ENCODE results near the gene SLC44A2. TPM values are rescaled to one million over a fixed set of nuclear protein-coding genes. Genes with fewer than 3 reads are reported as not detected.

The SLC44A2 gene
- total and polyA plus RNA-seq, 9 donors: 64.6 to 153 (median 142) TPM

DNA sequence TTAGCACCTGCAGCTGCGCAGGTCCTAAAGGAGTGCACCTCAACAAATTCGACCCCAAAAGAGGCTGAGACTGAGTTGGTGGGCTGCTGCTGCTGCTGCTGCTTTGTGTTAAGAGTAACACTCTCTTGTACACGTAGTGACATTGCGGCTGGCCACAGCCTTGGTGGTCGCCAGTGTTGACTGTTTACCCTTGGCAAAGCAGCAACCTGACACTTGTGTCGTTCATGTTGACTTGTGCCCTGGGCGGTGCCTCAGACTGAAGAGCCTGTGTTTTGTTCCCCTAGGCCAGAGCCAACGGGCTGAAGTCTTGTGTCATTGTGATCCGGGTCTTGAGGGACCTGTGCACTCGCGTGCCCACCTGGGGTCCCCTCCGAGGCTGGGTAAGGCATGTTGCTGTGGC, 53.5 kb downstream of the SLC44A2 start:
- DNase-seq: no peak
- no peak overlapping the region for H3K27ac ChIP-seq (ENCODE audit: low read length)
- no peaks in the 10 kb centered on the region for H3K9me3 ChIP-seq (replicated peaks; ENCODE audit: control insufficient read depth, low read depth, low read length)
- no peaks in the 10 kb centered on the region for H3K27me3 ChIP-seq (ENCODE audit: control insufficient read depth, insufficient read depth, low read length)
- 88% methylated on average over 12 of the region's 12 CpGs for WGBS (ENCODE audit: insufficient coverage)
- H3K4me1 ChIP-seq (ENCODE audit: control insufficient read depth, insufficient read depth, low read length): no peaks in the 10 kb centered on the region
- H3K4me3 ChIP-seq (ENCODE audit: low read length): no peak overlapping the region
- H3K36me3 ChIP-seq (ENCODE audit: control insufficient read depth, insufficient read depth, low read length): peaks cover 86% of the 10 kb centered on the region

- no peak overlapping the region for H3K4me3 ChIP-seq (ENCODE audit: low read length)
- H3K27me3 ChIP-seq (ENCODE audit: control insufficient read depth, insufficient read depth, low read length): no peaks in the 10 kb centered on the region
- no peak for DNase-seq
- H3K4me1 ChIP-seq (ENCODE audit: control insufficient read depth, insufficient read depth, low read length): no peaks in the 10 kb centered on the region
- no peak overlapping the region for H3K27ac ChIP-seq (ENCODE audit: low read length)
- peaks cover 89% of the 10 kb centered on the region for H3K36me3 ChIP-seq (ENCODE audit: control insufficient read depth, insufficient read depth, low read length)
- H3K9me3 ChIP-seq (replicated peaks; ENCODE audit: control insufficient read depth, low read depth, low read length): no peaks in the 10 kb centered on the region
- 98% methylated on average over 13 of the region's 18 CpGs for WGBS (ENCODE audit: insufficient coverage)
These were observed 54.4 kb downstream of the SLC44A2 start for GRCh38 chr19:10679743-10680142.

DNA sequence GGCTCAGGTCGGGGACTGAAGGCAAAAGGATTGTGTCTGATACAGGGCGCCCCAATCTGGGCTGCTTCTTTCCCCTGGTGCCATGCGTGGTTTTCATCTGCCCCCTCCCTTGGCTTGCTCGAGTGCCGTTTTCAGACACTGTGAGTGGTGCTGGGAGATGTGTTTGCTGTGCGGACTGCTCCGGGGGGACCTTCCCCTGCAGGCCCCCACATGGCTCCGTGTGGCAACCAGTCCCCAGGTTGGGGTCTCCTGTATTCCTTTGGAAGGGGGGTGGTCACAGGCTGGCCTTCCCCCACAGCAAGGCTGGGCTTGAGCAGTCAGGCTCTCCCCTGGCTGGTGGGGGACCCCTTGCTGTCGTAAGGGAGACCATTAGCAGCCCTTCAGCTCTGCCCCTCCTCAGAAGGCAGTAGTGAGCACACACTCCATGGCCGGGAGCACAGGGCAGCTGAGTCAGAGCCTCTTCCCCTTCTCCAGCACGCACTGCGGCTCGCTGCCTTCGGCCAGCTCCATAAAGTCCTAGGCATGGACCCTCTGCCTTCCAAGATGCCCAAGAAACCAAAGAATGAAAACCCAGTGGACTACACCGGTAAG, 55.3 kb downstream of the SLC44A2 start:
- WGBS (ENCODE audit: insufficient coverage): 94% methylated on average over 8 of the region's 15 CpGs
- no peaks in the 10 kb centered on the region for H3K9me3 ChIP-seq (replicated peaks; ENCODE audit: control insufficient read depth, low read depth, low read length)
- no peak overlapping the region for H3K27ac ChIP-seq (ENCODE audit: low read length)
- no peak for DNase-seq
- H3K27me3 ChIP-seq (ENCODE audit: control insufficient read depth, insufficient read depth, low read length): no peaks in the 10 kb centered on the region
- H3K36me3 ChIP-seq (ENCODE audit: control insufficient read depth, insufficient read depth, low read length): peaks cover 91% of the 10 kb centered on the region
- H3K4me1 ChIP-seq (ENCODE audit: control insufficient read depth, insufficient read depth, low read length): no peaks in the 10 kb centered on the region
- no peak overlapping the region for H3K4me3 ChIP-seq (ENCODE audit: low read length)

DNA sequence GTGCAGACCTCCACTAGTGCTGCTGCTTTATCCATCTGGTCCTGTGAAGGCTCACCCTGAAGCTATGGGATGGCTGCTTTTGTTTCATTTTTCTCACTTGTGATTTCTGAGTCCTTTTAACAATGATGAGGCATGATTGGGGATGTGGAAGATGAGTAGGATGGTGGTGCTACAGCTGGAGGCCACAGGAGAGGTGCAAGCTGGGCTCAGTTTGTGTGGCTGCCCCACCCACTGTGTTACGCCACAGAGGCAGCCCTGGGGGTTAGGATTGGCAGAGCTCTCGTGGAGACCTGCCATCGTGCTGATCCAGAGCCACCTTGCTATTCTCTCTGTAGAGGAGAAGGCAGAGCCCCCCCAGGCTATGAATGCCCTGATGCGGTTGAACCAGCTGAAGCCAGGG, 56.3 kb downstream of the SLC44A2 start:
- no peaks in the 10 kb centered on the region for H3K4me1 ChIP-seq (ENCODE audit: control insufficient read depth, insufficient read depth, low read length)
- H3K36me3 ChIP-seq (ENCODE audit: control insufficient read depth, insufficient read depth, low read length): peaks cover 97% of the 10 kb centered on the region
- DNase-seq: no peak
- H3K27me3 ChIP-seq (ENCODE audit: control insufficient read depth, insufficient read depth, low read length): no peaks in the 10 kb centered on the region
- H3K27ac ChIP-seq (ENCODE audit: low read length): no peak overlapping the region
- no peak overlapping the region for H3K4me3 ChIP-seq (ENCODE audit: low read length)
- no peaks in the 10 kb centered on the region for H3K9me3 ChIP-seq (replicated peaks; ENCODE audit: control insufficient read depth, low read depth, low read length)
- 75% methylated on average over 4 of the region's 4 CpGs for WGBS (ENCODE audit: insufficient coverage)

DNA sequence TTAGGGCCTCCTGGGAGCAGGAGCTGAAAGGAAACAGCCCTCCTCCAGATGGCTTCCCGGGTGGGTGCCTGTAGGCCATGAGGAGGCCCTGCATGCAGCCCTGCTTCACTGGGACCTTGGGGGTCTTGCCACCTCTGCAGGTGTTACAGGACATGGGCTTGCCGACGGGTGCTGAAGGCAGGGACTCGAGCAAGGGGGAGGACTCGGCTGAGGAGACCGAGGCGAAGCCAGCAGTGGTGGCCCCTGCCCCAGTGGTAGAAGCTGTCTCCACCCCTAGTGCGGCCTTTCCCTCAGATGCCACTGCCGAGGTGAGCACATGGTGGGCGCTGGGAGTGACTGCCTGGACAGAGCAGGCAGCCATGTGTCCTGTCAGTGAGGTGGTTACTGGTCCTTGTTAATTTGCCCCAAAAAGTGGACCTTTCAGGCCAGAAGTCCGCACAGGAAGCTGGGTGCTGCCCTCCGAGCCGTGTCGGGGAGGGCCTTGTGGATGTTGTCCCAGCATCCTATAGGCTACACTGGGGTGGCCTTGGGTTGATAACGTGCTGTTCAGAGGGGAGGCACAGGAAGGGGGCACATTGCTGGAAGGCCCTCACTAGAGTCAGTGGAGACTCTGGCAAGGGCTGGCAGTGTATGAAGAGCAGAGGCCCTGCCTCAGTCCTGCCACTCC, 57.2 kb downstream of the SLC44A2 start:
- Histone ChIP-seq H3K9me3 (replicated peaks; ENCODE audit: control insufficient read depth, low read depth, low read length) (no peaks in the 10 kb centered on the region), H3K4me1 (ENCODE audit: control insufficient read depth, insufficient read depth, low read length) (no peaks in the 10 kb centered on the region), H3K4me3 (ENCODE audit: low read length) (no peak overlapping the region), H3K36me3 (ENCODE audit: control insufficient read depth, insufficient read depth, low read length) (peaks cover 97% of the 10 kb centered on the region), H3K27ac (ENCODE audit: low read length) (no peak overlapping the region), H3K27me3 (ENCODE audit: control insufficient read depth, insufficient read depth, low read length) (no peaks in the 10 kb centered on the region)
- no peak for DNase-seq
- WGBS (ENCODE audit: insufficient coverage): 87% methylated on average over 15 of the region's 15 CpGs

GRCh38 chr19:10683064-10683426, 57.7 kb downstream of the SLC44A2 start:
- Histone ChIP-seq H3K27me3 (ENCODE audit: control insufficient read depth, insufficient read depth, low read length) (no peaks in the 10 kb centered on the region), H3K36me3 (ENCODE audit: control insufficient read depth, insufficient read depth, low read length) (peaks cover 97% of the 10 kb centered on the region), H3K9me3 (replicated peaks; ENCODE audit: control insufficient read depth, low read depth, low read length) (no peaks in the 10 kb centered on the region), H3K4me3 (ENCODE audit: low read length) (no peak overlapping the region), H3K4me1 (ENCODE audit: control insufficient read depth, insufficient read depth, low read length) (no peaks in the 10 kb centered on the region), H3K27ac (ENCODE audit: low read length) (no peak overlapping the region)
- DNase-seq: no peak
- 84% methylated on average over 15 of the region's 15 CpGs for WGBS (ENCODE audit: insufficient coverage)

- no peaks in the 10 kb centered on the region for H3K27me3 ChIP-seq (ENCODE audit: control insufficient read depth, insufficient read depth, low read length)
- H3K4me3 ChIP-seq (ENCODE audit: low read length): no peak overlapping the region
- no peak overlapping the region for H3K27ac ChIP-seq (ENCODE audit: low read length)
- H3K4me1 ChIP-seq (ENCODE audit: control insufficient read depth, insufficient read depth, low read length): no peaks in the 10 kb centered on the region
- DNase-seq: no peak
- no peaks in the 10 kb centered on the region for H3K9me3 ChIP-seq (replicated peaks; ENCODE audit: control insufficient read depth, low read depth, low read length)
- 93% methylated on average over 19 of the region's 21 CpGs for WGBS (ENCODE audit: insufficient coverage)
- peaks cover 97% of the 10 kb centered on the region for H3K36me3 ChIP-seq (ENCODE audit: control insufficient read depth, insufficient read depth, low read length)
These were observed 58.2 kb downstream of the SLC44A2 start for GRCh38 chr19:10683582-10683981.

- no peaks in the 10 kb centered on the region for H3K4me1 ChIP-seq (ENCODE audit: control insufficient read depth, insufficient read depth, low read length)
- no peak overlapping the region for H3K27ac ChIP-seq (ENCODE audit: low read length)
- no peaks in the 10 kb centered on the region for H3K27me3 ChIP-seq (ENCODE audit: control insufficient read depth, insufficient read depth, low read length)
- no peaks in the 10 kb centered on the region for H3K9me3 ChIP-seq (replicated peaks; ENCODE audit: control insufficient read depth, low read depth, low read length)
- 71% methylated on average over 5 of the region's 5 CpGs for WGBS (ENCODE audit: insufficient coverage)
- H3K4me3 ChIP-seq (ENCODE audit: low read length): no peak overlapping the region
- peaks cover 95% of the 10 kb centered on the region for H3K36me3 ChIP-seq (ENCODE audit: control insufficient read depth, insufficient read depth, low read length)
- peak; percentile 30 for DNase-seq
These were observed 59.9 kb downstream of the SLC44A2 start for GRCh38 chr19:10685210-10685609.

- no peak for DNase-seq
- 83% methylated on average over 10 of the region's 10 CpGs for WGBS (ENCODE audit: insufficient coverage)
- Histone ChIP-seq H3K4me3 (ENCODE audit: low read length) (no peak overlapping the region), H3K27ac (ENCODE audit: low read length) (no peak overlapping the region), H3K4me1 (ENCODE audit: control insufficient read depth, insufficient read depth, low read length) (no peaks in the 10 kb centered on the region), H3K9me3 (replicated peaks; ENCODE audit: control insufficient read depth, low read depth, low read length) (no peaks in the 10 kb centered on the region), H3K36me3 (ENCODE audit: control insufficient read depth, insufficient read depth, low read length) (peaks cover 95% of the 10 kb centered on the region), H3K27me3 (ENCODE audit: control insufficient read depth, insufficient read depth, low read length) (no peaks in the 10 kb centered on the region)
These were observed 60.8 kb downstream of the SLC44A2 start for GRCh38 chr19:10686193-10686592.

DNA sequence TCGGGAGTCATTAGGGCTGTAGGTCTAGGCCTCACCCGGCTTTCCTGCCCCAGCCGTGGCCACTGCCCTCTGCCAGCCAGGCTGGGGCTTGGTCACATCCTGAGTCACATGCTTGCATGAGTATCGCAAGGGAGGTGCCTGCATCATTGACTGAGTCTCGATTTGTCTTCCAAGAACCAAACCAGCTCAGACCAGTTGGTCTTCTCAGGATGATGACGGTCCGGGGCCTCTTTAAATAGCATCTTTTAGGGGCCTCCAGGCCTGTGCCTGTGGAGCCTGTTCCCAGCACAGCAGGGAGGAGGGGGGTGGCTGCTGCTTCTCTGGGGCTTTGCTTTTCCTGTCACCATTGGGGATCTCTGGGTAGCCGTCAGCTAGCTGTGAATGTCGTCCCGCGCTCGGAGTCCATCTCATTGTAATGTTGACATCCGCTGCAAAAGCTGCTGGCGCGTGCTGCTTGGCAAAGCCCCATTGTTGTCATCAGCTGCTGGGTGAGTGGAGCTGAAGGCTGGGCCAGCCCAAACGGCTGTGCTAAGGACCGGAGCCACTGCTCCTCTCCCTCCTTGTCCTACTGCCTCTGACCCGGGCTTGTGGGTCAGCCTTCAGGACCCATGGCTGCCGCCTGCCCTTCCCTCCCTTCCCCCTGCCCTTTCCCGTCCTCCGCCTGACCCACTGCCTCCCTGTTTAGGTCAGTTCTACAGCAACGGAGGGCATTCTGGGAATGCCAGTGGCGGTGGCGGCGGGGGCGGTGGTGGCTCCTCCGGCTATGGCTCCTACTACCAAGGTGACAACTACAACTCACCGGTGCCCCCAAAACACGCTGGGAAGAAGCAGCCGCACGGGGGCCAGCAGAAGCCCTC, 61.5 kb downstream of the SLC44A2 start:
- WGBS (ENCODE audit: insufficient coverage): 86% methylated on average over 26 of the region's 31 CpGs
- DNase-seq: no peak
- H3K27ac ChIP-seq (ENCODE audit: low read length): no peak overlapping the region

More for the DNA sequence above, 61.5 kb downstream of the SLC44A2 start:
- Histone ChIP-seq H3K27me3 (ENCODE audit: control insufficient read depth, insufficient read depth, low read length) (no peaks in the 10 kb centered on the region), H3K4me3 (ENCODE audit: low read length) (no peak overlapping the region), H3K4me1 (ENCODE audit: control insufficient read depth, insufficient read depth, low read length) (no peaks in the 10 kb centered on the region), H3K36me3 (ENCODE audit: control insufficient read depth, insufficient read depth, low read length) (peaks cover 95% of the 10 kb centered on the region), H3K9me3 (replicated peaks; ENCODE audit: control insufficient read depth, low read depth, low read length) (no peaks in the 10 kb centered on the region)

Data from muscle of leg (tissue), 11 donors.